Endothelial cell of umbilical vein (primary cell): Measurements from ENCODE around the gene KIAA0825. TPM values are rescaled to one million over a fixed set of nuclear protein-coding genes. Genes with fewer than 3 reads are reported as not detected.

ENCODE experiments used
- BruUV-seq: library from RNA; stranded (reverse); fragments of 400-500 nt; replicated peaks from 2 replicates; lab custom pipeline; 2021; lab: Mats Ljungman, UMichigan
- CTCF ChIA-PET: fragments of 300-600, 350-600 bp; sonication (Branson Sonifier 250); formaldehyde crosslinking; loops from one replicate; lab custom pipeline; 2021; ENCODE audit warnings: antibody characterized with exemption, inconsistent platforms; lab: Charles Lee
- POLR2A ChIA-PET: fragments of 300-600, 350-600 bp; sonication (Branson Sonifier 250); formaldehyde crosslinking; loops from one replicate; lab custom pipeline; 2021; ENCODE audit warnings: antibody characterized with exemption, inconsistent platforms; lab: Charles Lee
- DNase-seq: peaks from one replicate; pipeline ENCODE4 v3.0.0-alpha.2; 2011; ENCODE audit warnings: low read depth, low spot score
- FAIRE-seq: peaks from 2 replicates; lab custom pipeline; 2011; peaks lifted over from hg19 to GRCh38; lab: Jason Lieb, UNC
- H2AFZ ChIP-seq: 2 replicates; pipeline ENCODE4 v1.6.0; 2012; ENCODE audit warnings: low read depth, low read length, control low read depth, inconsistent platforms
- H3K27ac ChIP-seq: 2 replicates; pipeline ENCODE4 v1.5.1; 2011; ENCODE audit warnings: low read depth, mild to moderate bottlenecking, control low read depth, low read length, moderate library complexity; ENCODE audit not compliant: insufficient read depth
- H3K27me3 ChIP-seq, 2 experiments: 2 replicates each; pipeline versions ENCODE4 v1.6.0 to v1.6.1; 2011; ENCODE audit warnings: low read length in 2 of 2, mixed read lengths in 1 of 2; ENCODE audit not compliant: control insufficient read depth in 2 of 2, insufficient read depth in 2 of 2
- H3K36me3 ChIP-seq, 2 experiments: 2 replicates in 1 of 2; 3 replicates in 1 of 2; pipeline ENCODE4 v1.5.1; 2011; ENCODE audit warnings: low read length in 2 of 2, mild to moderate bottlenecking in 1 of 2, moderate library complexity in 1 of 2; ENCODE audit not compliant: control insufficient read depth in 2 of 2, insufficient read depth in 2 of 2; ENCODE audit errors: extremely low read depth in 1 of 2
- H3K4me1 ChIP-seq: 3 replicates; pipeline ENCODE4 v1.5.1; 2011; ENCODE audit warnings: mild to moderate bottlenecking, low read length; ENCODE audit not compliant: control insufficient read depth, insufficient read depth; ENCODE audit errors: extremely low read depth
- H3K4me2 ChIP-seq: 2 replicates; pipeline ENCODE4 v1.6.1; 2011; ENCODE audit warnings: low read length, control low read depth, mixed read lengths; ENCODE audit not compliant: insufficient read depth
- H3K4me3 ChIP-seq, 3 experiments: fragments of 200-600 bp in 1 of 3; sonication (generic), shearing (Covaris generic) in 1 of 3; replicated peaks in 1 of 3; 2 replicates each; pipeline ENCODE4 v1.5.1; 2011 to 2016; ENCODE audit warnings: control low read depth in 3 of 3, low read length in 3 of 3, mild to moderate bottlenecking in 2 of 3, inconsistent platforms in 1 of 3, low read depth in 1 of 3, moderate library complexity in 1 of 3; ENCODE audit not compliant: insufficient read depth in 1 of 3
- H3K79me2 ChIP-seq: 2 replicates; pipeline ENCODE4 v1.6.0; 2012; ENCODE audit warnings: low read length, inconsistent platforms; ENCODE audit not compliant: control insufficient read depth, insufficient read depth
- H3K9ac ChIP-seq: replicated peaks from 2 replicates; pipeline ENCODE3; 2011; ENCODE audit warnings: low read length, control low read depth; ENCODE audit not compliant: insufficient read depth; ENCODE audit errors: extremely low read depth
- H3K9me1 ChIP-seq: replicated peaks from 3 replicates; pipeline ENCODE4 v1.6.0; 2011; ENCODE audit warnings: mild to moderate bottlenecking, low read length; ENCODE audit not compliant: control insufficient read depth, insufficient read depth; ENCODE audit errors: extremely low read depth
- H3K9me3 ChIP-seq: replicated peaks from 2 replicates; pipeline ENCODE4 v1.5.1; 2012; ENCODE audit warnings: low read length, inconsistent platforms; ENCODE audit not compliant: control insufficient read depth, insufficient read depth
- H4K20me1 ChIP-seq: replicated peaks from 2 replicates; pipeline ENCODE3; 2011; ENCODE audit warnings: mild to moderate bottlenecking, low read length; ENCODE audit not compliant: control insufficient read depth, insufficient read depth; ENCODE audit errors: extremely low read depth
- CTCF ChIP-seq, 2 donors: IDR thresholded peaks; 1 replicate in 1 of 2; 2 replicates in 1 of 2; pipeline ENCODE4 v1.5.1; 2011; ENCODE audit warnings: low read length in 2 of 2, mild to moderate bottlenecking in 2 of 2, moderate library complexity in 2 of 2, control low read depth in 1 of 2, inconsistent platforms in 1 of 2, low read depth in 1 of 2; ENCODE audit not compliant: insufficient read depth in 1 of 2; ENCODE audit errors: extremely low read depth in 1 of 2
- EZH2 ChIP-seq: IDR thresholded peaks from 2 replicates; pipeline ENCODE4 v1.6.1; 2012; ENCODE audit warnings: borderline replicate concordance, low read depth, mild to moderate bottlenecking, moderate library complexity, low read length, inconsistent platforms; ENCODE audit not compliant: severe bottlenecking
- FOS ChIP-seq: IDR thresholded peaks from 2 replicates; pipeline ENCODE4 v1.6.1; 2011; ENCODE audit warnings: mild to moderate bottlenecking, low read length, moderate library complexity, borderline replicate concordance; ENCODE audit not compliant: insufficient read depth
- GATA2 ChIP-seq: IDR thresholded peaks from 2 replicates; pipeline ENCODE4 v1.7.0; 2011; ENCODE audit warnings: low read depth, mild to moderate bottlenecking, moderate library complexity, mixed read lengths, low read length; ENCODE audit not compliant: insufficient read length, insufficient read depth
- JUN ChIP-seq: IDR thresholded peaks from 2 replicates; pipeline ENCODE4 v1.6.1; 2011; ENCODE audit warnings: borderline replicate concordance, low read depth; ENCODE audit not compliant: insufficient read length, insufficient read depth
- MAX ChIP-seq: IDR thresholded peaks from 2 replicates; pipeline ENCODE4 v1.6.1; 2011; ENCODE audit not compliant: insufficient read depth, insufficient read length
- MYC ChIP-seq: IDR thresholded peaks from one replicate; pipeline ENCODE4 v1.6.1; 2011; ENCODE audit warnings: mild to moderate bottlenecking, low read depth, low read length
- POLR2A ChIP-seq: IDR thresholded peaks from 2 replicates; pipeline ENCODE4 v1.6.1; 2012; ENCODE audit warnings: low read depth, mild to moderate bottlenecking, control low read depth, low read length
- POLR2AphosphoS5 ChIP-seq: IDR thresholded peaks from 2 replicates; pipeline ENCODE4 v1.6.1; 2012; ENCODE audit warnings: low read depth, mild to moderate bottlenecking, control low read depth, low read length, moderate library complexity; ENCODE audit not compliant: insufficient read depth
- dilution Hi-C: fragments of 300-500 bp; cut with MboI; formaldehyde crosslinking; loops from one replicate; pipeline ENCODE4 v1.15.0; 2019; ENCODE audit warnings: low sequenced_read_pairs; ENCODE audit not compliant: extremely low pct_ligation_motif_present
- intact Hi-C: fragments of 100-400 bp; cut with micrococcal nuclease; formaldehyde crosslinking; loops from one replicate; pipeline ENCODE4 v1.10.0; 2022
- polyA plus RNA-seq, 4 experiments: library from polyadenylated mRNA; depleted of rRNA in 3 of 4; stranded (reverse) in 3 of 4; unstranded in 1 of 4; fragments of >200 nt; gene quantifications; 2 replicates each; pipeline versions ENCODE4 v1.2.1 to v1.2.3, GENCODE V29; 2011 to 2012; ENCODE audit warnings: missing spikeins in 1 of 4
- total RNA-seq: library from RNA; stranded (reverse); gene quantifications from 2 replicates; pipeline ENCODE4 v1.2.3, GENCODE V29; 2021

KIAA0825 gene
- total and polyA plus RNA-seq, 2 donors (not counting 3 experiments of a cell fraction or from before 2014, with no cell fraction given) = 0.15 to 1.1 TPM

- H2AFZ ChIP-seq = no peak overlapping the region
- H3K79me2 ChIP-seq = no peaks in the 10 kb centered on the region
- no peak overlapping the region for H3K4me3 ChIP-seq
- intact Hi-C loops (no loop called here), dilution Hi-C loops (no loop called here)
- no TSS peak for BruUV-seq
- no peak overlapping the region for H3K27ac ChIP-seq
- no peak overlapping the region for H3K4me2 ChIP-seq
- TF ChIP-seq POLR2AphosphoS5 = no peak
- no peak for TF ChIP-seq FOS
- H3K4me1 ChIP-seq = no peaks in the 10 kb centered on the region
- POLR2A ChIA-PET = no interaction called here
- no peaks in the 10 kb centered on the region for H3K36me3 ChIP-seq
- no peak for FAIRE-seq
- no peak overlapping the region for H3K9ac ChIP-seq
- no peaks in the 10 kb centered on the region for H3K27me3 ChIP-seq
- no peaks in the 10 kb centered on the region for H3K9me1 ChIP-seq
- CTCF ChIA-PET = no interaction called here
- no peak for DNase-seq
- H4K20me1 ChIP-seq = no peaks in the 10 kb centered on the region
- H3K9me3 ChIP-seq = no peaks in the 10 kb centered on the region
Measured at GRCh38 chr5:94263068-94263467, 355.3 kb downstream of the KIAA0825 start.

- TF ChIP-seq CTCF (IDR thresholded peaks at IDR 0.05; ENCODE audit: extremely low read depth in 1 of 2, insufficient read depth in 1 of 2, low read depth in 1 of 2, low read length in 2 of 2) (no peak), JUN (no peak), MYC (no peak), GATA2 (no peak), POLR2A (no peak), EZH2 (no peak), FOS (no peak), MAX (no peak), POLR2AphosphoS5 (no peak)
- H4K20me1 ChIP-seq = no peaks in the 10 kb centered on the region
- ChIA-PET CTCF (no interaction called here), POLR2A (no interaction called here)
- intact Hi-C loops = no loop called here
- H3K27ac ChIP-seq = no peak overlapping the region
- H3K4me3 ChIP-seq = no peak overlapping the region
- DNase-seq = no peak
- no peak overlapping the region for H3K9ac ChIP-seq
- no TSS peak for BruUV-seq
- dilution Hi-C loops = no loop called here
- H3K4me1 ChIP-seq = no peaks in the 10 kb centered on the region
- H3K36me3 ChIP-seq = no peaks in the 10 kb centered on the region
- no peaks in the 10 kb centered on the region for H3K79me2 ChIP-seq
- no peak overlapping the region for H2AFZ ChIP-seq
- no peak overlapping the region for H3K4me2 ChIP-seq
- no peaks in the 10 kb centered on the region for H3K9me1 ChIP-seq
- H3K27me3 ChIP-seq = no peaks in the 10 kb centered on the region
- no peak for FAIRE-seq
- H3K9me3 ChIP-seq = no peaks in the 10 kb centered on the region
Measured at GRCh38 chr5:94260096-94260495, 358.3 kb downstream of the KIAA0825 start.
